GM21528 (cell line): ENCODE measurements around the gene DMD.

Source experiments
- ATAC-seq: cut with Tn5 transposase; IDR thresholded peaks from one replicate; pipeline ENCODE4 v1.9.1; 2021; ENCODE audit warnings: mild to moderate bottlenecking, moderate library complexity; ENCODE audit not compliant: unreplicated experiment, low FRiP score

Gene DMD

GRCh38 chrX:32678487-32678886 lies 532.9 kb downstream of the DMD start:
- ATAC-seq = no peak

- no peak for ATAC-seq
These were observed 538.2 kb downstream of the DMD start for GRCh38 chrX:32673193-32673592.

- ATAC-seq = no peak
These were observed 548.8 kb downstream of the DMD start for GRCh38 chrX:32662516-32662915.

- no peak for ATAC-seq
These were observed 566.7 kb downstream of the DMD start for GRCh38 chrX:32644476-32645245.

GRCh38 chrX:32642283-32642682 lies 569.1 kb downstream of the DMD start:
- ATAC-seq = no peak

GRCh38 chrX:32618154-32618553 lies 593.2 kb downstream of the DMD start:
- no peak for ATAC-seq

GRCh38 chrX:32614707-32615106 lies 596.6 kb downstream of the DMD start:
- no peak for ATAC-seq

- ATAC-seq = no peak
These were observed 612.2 kb downstream of the DMD start for GRCh38 chrX:32599156-32599555.

GRCh38 chrX:32598707-32599106 lies 612.6 kb downstream of the DMD start:
- ATAC-seq = no peak

GRCh38 chrX:32597777-32598176 lies 613.6 kb downstream of the DMD start:
- ATAC-seq = no peak

GRCh38 chrX:32592786-32593185 lies 618.6 kb downstream of the DMD start:
- ATAC-seq = no peak

GRCh38 chrX:32591589-32591988 lies 619.8 kb downstream of the DMD start:
- ATAC-seq = no peak

- ATAC-seq = no peak
These were observed 628.6 kb downstream of the DMD start for GRCh38 chrX:32582729-32583128.

GRCh38 chrX:32576885-32577284 lies 634.5 kb downstream of the DMD start:
- no peak for ATAC-seq

- no peak for ATAC-seq
These were observed 638.7 kb downstream of the DMD start for GRCh38 chrX:32572644-32573043.

GRCh38 chrX:32571579-32571978 lies 639.8 kb downstream of the DMD start:
- ATAC-seq = no peak

GRCh38 chrX:32562261-32562660 lies 649.1 kb downstream of the DMD start:
- no peak for ATAC-seq

GRCh38 chrX:32545101-32545500 lies 666.2 kb downstream of the DMD start:
- ATAC-seq = no peak

GRCh38 chrX:32538554-32538953 lies 672.8 kb downstream of the DMD start:
- ATAC-seq = no peak

- ATAC-seq = no peak
These were observed 677.5 kb downstream of the DMD start for GRCh38 chrX:32533848-32534247.

GRCh38 chrX:32532262-32532661 lies 679.1 kb downstream of the DMD start:
- no peak for ATAC-seq

- no peak for ATAC-seq
These were observed 680.4 kb downstream of the DMD start for GRCh38 chrX:32530802-32531403.
